IMR-90 (cell line): ENCODE measurements around the gene CCNB1. TPM values are rescaled to one million over a fixed set of nuclear protein-coding genes. Genes with fewer than 3 reads are reported as not detected.
A peak's percentile ranks its signal among the peaks of the same experiment; 100 is the strongest.

Experiments
- ATAC-seq: fragments of 200-7000 bp; cut with Tn5 transposase; 2 replicates; pipeline ENCODE4 v1.9.1; 2020; ENCODE audit warnings: low read depth, mild to moderate bottlenecking, moderate library complexity
- BruUV-seq: library from RNA; stranded (reverse); fragments of 400-500 nt; replicated peaks from 2 replicates; lab custom pipeline; 2021; lab: Mats Ljungman, UMichigan
- CTCF ChIA-PET: fragments of 300-600 bp; formaldehyde crosslinking; extraction: SDS; loops from one replicate; lab custom pipeline; 2021; ENCODE audit warnings: antibody characterized with exemption; lab: Yijun Ruan, JAX
- POLR2A ChIA-PET: fragments of 300-600 bp; sonication (Branson Sonifier 250); formaldehyde crosslinking; loops from one replicate; lab custom pipeline; 2022; ENCODE audit warnings: antibody characterized with exemption; ENCODE audit not compliant: unreplicated experiment; lab: Charles Lee
- DNase-seq: peaks from one replicate; pipeline ENCODE4 v3.0.0; 2013
- H2AFZ ChIP-seq: replicated peaks from 2 replicates; pipeline ENCODE3; 2013; ENCODE audit warnings: low read length, mild to moderate bottlenecking; ENCODE audit not compliant: poor library complexity
- H2AK5ac ChIP-seq: 2 replicates; pipeline ENCODE4 v1.6.1; 2013; ENCODE audit warnings: low read depth, low read length, inconsistent platforms
- H2AK9ac ChIP-seq: replicated peaks from 2 replicates; pipeline ENCODE3; 2013; ENCODE audit warnings: mild to moderate bottlenecking, low read depth, low read length, moderate library complexity; ENCODE audit not compliant: poor library complexity
- H2BK120ac ChIP-seq: 2 replicates; pipeline ENCODE4 v1.6.1; 2013; ENCODE audit warnings: low read depth, low read length, inconsistent platforms
- H2BK15ac ChIP-seq: 3 replicates; pipeline ENCODE4 v1.6.1; 2013; ENCODE audit warnings: low read depth, low read length, inconsistent platforms
- H2BK20ac ChIP-seq: 2 replicates; pipeline ENCODE4 v1.6.1; 2013; ENCODE audit warnings: low read depth, mild to moderate bottlenecking, inconsistent platforms, low read length, moderate library complexity
- H2BK5ac ChIP-seq: 2 replicates; pipeline ENCODE4 v1.6.1; 2013; ENCODE audit warnings: mild to moderate bottlenecking, low read depth, low read length, inconsistent platforms; ENCODE audit not compliant: poor library complexity, severe bottlenecking
- H3K14ac ChIP-seq: replicated peaks from 2 replicates; pipeline ENCODE4 v1.6.1; 2013; ENCODE audit warnings: low read depth, low read length, inconsistent platforms
- H3K18ac ChIP-seq: 2 replicates; pipeline ENCODE4 v1.6.1; 2013; ENCODE audit warnings: low read depth, low read length, control low read depth
- H3K23ac ChIP-seq: 2 replicates; pipeline ENCODE4 v1.6.1; 2013; ENCODE audit warnings: low read depth, low read length, inconsistent platforms
- H3K27ac ChIP-seq: 2 replicates; pipeline ENCODE4 v1.5.1; 2013; ENCODE audit warnings: mild to moderate bottlenecking, control low read depth, low read length; ENCODE audit not compliant: insufficient read depth
- H3K27me3 ChIP-seq: 2 replicates; pipeline ENCODE4 v1.6.1; 2013; ENCODE audit warnings: low read length; ENCODE audit not compliant: control insufficient read depth, insufficient read depth
- H3K36me3 ChIP-seq: 2 replicates; pipeline ENCODE4 v1.6.1; 2013; ENCODE audit warnings: low read length, mixed read lengths; ENCODE audit not compliant: control insufficient read depth, insufficient read depth
- H3K4ac ChIP-seq: 2 replicates; pipeline ENCODE4 v1.6.1; 2013; ENCODE audit warnings: low read depth, low read length, inconsistent platforms
- H3K4me1 ChIP-seq: 2 replicates; pipeline ENCODE4 v1.6.1; 2013; ENCODE audit warnings: low read length, mixed read lengths; ENCODE audit not compliant: control insufficient read depth, insufficient read depth
- H3K4me2 ChIP-seq: 2 replicates; pipeline ENCODE4 v1.6.1; 2013; ENCODE audit warnings: low read depth, mild to moderate bottlenecking, control low read depth, low read length, moderate library complexity
- H3K4me3 ChIP-seq: 2 replicates; pipeline ENCODE4 v1.5.1; 2013; ENCODE audit warnings: low read depth, mild to moderate bottlenecking, control low read depth, low read length, moderate library complexity; ENCODE audit not compliant: insufficient read depth
- H3K56ac ChIP-seq: 2 replicates; pipeline ENCODE4 v1.6.1; 2013; ENCODE audit warnings: low read length, inconsistent platforms; ENCODE audit not compliant: insufficient read depth; ENCODE audit errors: extremely low read depth
- H3K79me1 ChIP-seq, 2 experiments: 2 replicates each; pipeline ENCODE4 v1.6.1; 2013; ENCODE audit warnings: low read length in 2 of 2, inconsistent platforms in 1 of 2, low read depth in 1 of 2
- H3K9ac ChIP-seq: 2 replicates; pipeline ENCODE4 v1.6.1; 2013; ENCODE audit warnings: low read depth, low read length, control low read depth
- H3K9me1 ChIP-seq: 2 replicates; pipeline ENCODE4 v1.6.1; 2013; ENCODE audit warnings: low read length, inconsistent platforms; ENCODE audit not compliant: insufficient read depth
- H3K9me3 ChIP-seq: 2 replicates; pipeline ENCODE4 v1.6.1; 2013; ENCODE audit warnings: low read length; ENCODE audit not compliant: control insufficient read depth, insufficient read depth
- H4K20me1 ChIP-seq: 2 replicates; pipeline ENCODE4 v1.6.1; 2013; ENCODE audit warnings: low read length, inconsistent platforms; ENCODE audit not compliant: insufficient read depth
- H4K5ac ChIP-seq: 2 replicates; pipeline ENCODE4 v1.6.1; 2013; ENCODE audit warnings: mild to moderate bottlenecking, low read depth, low read length, control low read depth
- H4K8ac ChIP-seq, 2 experiments: 2 replicates each; pipeline ENCODE4 v1.6.1; 2013; ENCODE audit warnings: low read depth in 2 of 2, low read length in 2 of 2, control low read depth in 1 of 2, inconsistent platforms in 1 of 2
- H4K91ac ChIP-seq: 2 replicates; pipeline ENCODE4 v1.6.1; 2013; ENCODE audit warnings: low read depth, low read length, inconsistent platforms; ENCODE audit not compliant: insufficient read depth
- CEBPB ChIP-seq: IDR thresholded peaks from 2 replicates; pipeline ENCODE4 v1.6.1; 2012; ENCODE audit warnings: low read depth, low read length, improper control_type of control experiment
- FOS ChIP-seq: fragments of 150-350 bp; IDR thresholded peaks from 2 replicates; pipeline ENCODE4 v1.6.1; 2016; ENCODE audit warnings: low read depth, low read length
- NFE2L2 ChIP-seq: fragments of 150-350 bp; IDR thresholded peaks from 2 replicates; pipeline ENCODE4 v1.6.1; 2016; ENCODE audit warnings: low read depth, mild to moderate bottlenecking, low read length
- WGBS, 2 experiments: methylation state at CpG; one replicate each; pipeline versions ENCODE4 v1.1.5 to v1.1.7; 2013; ENCODE audit warnings: missing lambda C conversion rate in 2 of 2; ENCODE audit not compliant: insufficient read length in 1 of 2; ENCODE audit errors: extremely low coverage in 2 of 2; 5-methylcytosine and 5-hydroxymethylcytosine counted together
- dilution Hi-C: fragments of 300-500 bp; cut with HindIII; formaldehyde crosslinking; loops from one replicate; pipeline ENCODE4 v1.14.3; 2018; ENCODE audit warnings: low sequenced_read_pairs; ENCODE audit not compliant: unreplicated experiment
- in situ Hi-C: fragments of 300-500 bp; cut with MboI; formaldehyde crosslinking; loops from 3 replicates; pipeline ENCODE4 v1.14.3; 2019; ENCODE audit warnings: low sequenced_read_pairs, inconsistent platforms, mixed read lengths
- intact Hi-C: fragments of 100-400 bp; cut with micrococcal nuclease; formaldehyde crosslinking; loops from 2 replicates; pipeline ENCODE4 v1.10.0; 2022
- polyA plus RNA-seq, 3 experiments: library from polyadenylated mRNA; depleted of rRNA; stranded (reverse); fragments of >200 nt; gene quantifications; 2 replicates each; pipeline ENCODE4 v1.2.3, GENCODE V29; 2012; ENCODE audit warnings: low replicate concordance in 1 of 3
- total RNA-seq: library from RNA; depleted of rRNA; stranded (reverse); fragments of >200 nt; gene quantifications from 2 replicates; pipeline ENCODE4 v1.2.3, GENCODE V29; 2012

The CCNB1 gene
- total and polyA plus RNA-seq, 2 of the 4 experiments (the other 2 are of a cell fraction) = 83.3 to 160 TPM

DNA sequence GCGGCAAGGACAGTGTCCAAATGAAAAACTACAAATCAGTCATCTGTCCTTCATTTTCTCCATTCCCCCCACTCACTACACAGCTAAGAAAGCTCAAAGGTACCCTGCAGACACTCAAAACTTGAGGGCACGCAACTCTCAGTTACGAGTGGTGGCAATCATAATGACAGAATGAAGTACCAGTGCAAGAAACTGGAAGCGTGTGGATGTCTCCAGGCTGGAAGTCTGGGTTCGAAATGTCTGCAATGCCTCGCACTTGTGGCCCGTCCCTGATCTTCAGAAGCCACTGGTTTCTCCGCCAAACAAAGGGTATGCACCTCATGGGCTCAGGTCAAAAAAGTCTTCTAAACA, 21.8 kb downstream of the CCNB1 start:
- dilution Hi-C loops = no loop called here
- in situ Hi-C loops = no loop called here
- BruUV-seq = TSS peak; percentile 74

More for the DNA sequence above, 21.8 kb downstream of the CCNB1 start:
- Histone ChIP-seq H4K5ac (peak overlapping the region; percentile 32), H3K4me3 (peak overlapping the region; percentile 59), H4K20me1 (no peaks in the 10 kb centered on the region), H2AK9ac (peak overlapping the region; percentile 87), H2AFZ (peak overlapping the region; percentile 98), H4K8ac (peak overlapping the region; percentile 52 to 78), H2BK5ac (peak overlapping the region; percentile 74), H3K9ac (peak overlapping the region; percentile 85), H3K4me1 (no peaks in the 10 kb centered on the region), H3K27ac (peak overlapping the region; percentile 79), H3K9me1 (peaks cover 6% of the 10 kb centered on the region; the same call in 1 of the 2 replicates), H3K79me1 (peaks cover 8 to 21% of the 10 kb centered on the region in 2 experiments; a peak in 2 of 4 replicates), H3K56ac (peak overlapping the region; percentile 83), H3K4me2 (peak overlapping the region; percentile 92), H4K91ac (peak overlapping the region; percentile 77), H3K9me3 (no peaks in the 10 kb centered on the region), H3K36me3 (no peaks in the 10 kb centered on the region), H3K14ac (peak overlapping the region; percentile 85), H3K18ac (peak overlapping the region; percentile 25), H2AK5ac (peak overlapping the region; percentile 32), H3K27me3 (no peaks in the 10 kb centered on the region), H3K23ac (peak overlapping the region; percentile 91), H2BK15ac (peak overlapping the region; percentile 23; the same call in 1 of the 3 replicates), H3K4ac (peak overlapping the region; percentile 74), H2BK20ac (no peak overlapping the region), H2BK120ac (peak overlapping the region; percentile 62)
- DNase-seq = no peak
- intact Hi-C loops = loop anchor here (5.0 kb wide), 1 partner anchor 144 kb away; the partner anchor contains the start of gene CCDC125
- ChIA-PET CTCF (no interaction called here), POLR2A (no interaction called here)
- TF ChIP-seq FOS = no peak
- TF ChIP-seq NFE2L2 = no peak
- no peak for TF ChIP-seq CEBPB
- peak; percentile 38 for ATAC-seq
- 0% methylated on average over 1 of the region's 8 CpGs; no CpG with 5 or more reads in 1 of the 2 experiments for WGBS, 2 experiments
